Glomerular visceral epithelial cell (primary cell): ENCODE measurements around the gene SDCCAG8.

ENCODE experiments used
- DNase-seq: peaks from one replicate; pipeline ENCODE4 v3.0.0-alpha.2; 2016; ENCODE audit errors: extremely low spot score

SDCCAG8 gene

DNA sequence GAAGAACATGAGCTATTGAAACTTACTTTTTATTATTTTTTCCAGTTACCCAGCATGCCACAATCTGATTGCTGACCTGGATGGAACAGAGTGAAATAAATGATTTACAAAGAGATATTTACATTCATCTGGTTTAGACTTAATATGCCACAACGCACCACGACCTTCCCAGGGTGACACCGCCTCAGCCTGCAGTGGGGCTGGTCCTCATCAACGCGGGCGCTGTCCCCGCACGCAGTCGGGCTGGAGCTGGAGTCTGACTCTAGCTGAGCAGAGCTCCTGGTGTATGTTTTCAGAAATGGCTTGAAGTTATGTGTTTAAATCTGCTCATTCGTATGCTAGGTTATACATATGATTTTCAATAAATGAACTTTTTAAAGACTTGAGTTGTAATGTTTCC is 243.9 kb downstream of the SDCCAG8 start:
- no peak for DNase-seq

DNA sequence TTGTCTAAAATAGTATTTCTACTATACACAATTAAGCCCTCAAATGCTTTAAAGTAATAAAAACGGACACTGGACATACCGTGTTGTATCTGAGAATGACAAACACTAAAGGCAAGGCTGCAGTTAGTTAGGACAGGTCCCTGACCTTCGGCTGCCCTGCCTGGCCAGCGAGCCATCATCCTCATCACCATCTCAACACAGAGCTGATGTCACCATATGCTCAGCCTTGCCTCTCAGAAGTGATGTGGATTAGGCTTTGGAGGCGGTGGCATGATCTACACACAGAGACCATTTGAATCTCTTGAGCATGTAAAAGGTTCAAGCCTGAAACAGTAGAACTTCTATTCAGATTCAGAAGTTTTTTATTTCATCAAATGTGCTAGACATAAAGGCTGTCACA is 244.7 kb downstream of the SDCCAG8 start:
- DNase-seq: no peak

DNA sequence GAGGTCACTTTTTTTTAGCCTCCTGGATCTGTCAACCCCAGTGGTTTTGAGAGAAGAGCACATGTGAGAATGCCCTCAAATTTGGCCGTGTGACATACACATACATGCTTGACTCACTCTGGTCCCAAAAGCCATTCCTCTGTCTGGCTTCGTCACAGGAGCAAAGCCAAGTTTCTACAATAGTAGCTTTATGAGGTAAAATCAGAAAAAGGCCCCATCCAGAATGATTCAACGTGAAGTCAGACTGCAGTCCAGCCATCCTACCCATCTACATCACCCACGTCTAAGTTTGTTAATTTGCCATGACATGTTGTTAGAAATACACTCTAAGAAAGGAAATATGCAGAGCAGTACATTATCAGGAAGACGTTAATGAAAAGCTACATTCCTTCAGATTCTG is 245.2 kb downstream of the SDCCAG8 start:
- no peak for DNase-seq

DNA sequence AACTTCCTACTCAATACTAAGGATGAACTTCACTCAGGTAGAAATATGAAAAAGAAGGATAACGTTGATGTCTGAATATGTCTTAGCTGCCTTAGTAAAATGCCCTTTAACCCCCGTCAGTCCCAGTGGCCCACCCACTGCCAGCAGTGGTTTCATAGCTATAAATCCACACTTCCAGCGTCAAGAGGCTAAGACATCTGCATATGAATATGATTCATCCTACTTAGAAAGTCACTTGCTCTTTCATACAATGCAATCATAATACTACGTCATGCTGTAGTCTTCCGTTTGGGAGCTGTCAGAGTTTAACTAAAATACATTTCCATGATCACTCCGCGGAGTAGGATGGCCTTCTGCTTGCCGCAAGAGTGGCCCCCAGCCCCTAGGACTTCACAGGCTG is 247.3 kb downstream of the SDCCAG8 start:
- no peak for DNase-seq

DNA sequence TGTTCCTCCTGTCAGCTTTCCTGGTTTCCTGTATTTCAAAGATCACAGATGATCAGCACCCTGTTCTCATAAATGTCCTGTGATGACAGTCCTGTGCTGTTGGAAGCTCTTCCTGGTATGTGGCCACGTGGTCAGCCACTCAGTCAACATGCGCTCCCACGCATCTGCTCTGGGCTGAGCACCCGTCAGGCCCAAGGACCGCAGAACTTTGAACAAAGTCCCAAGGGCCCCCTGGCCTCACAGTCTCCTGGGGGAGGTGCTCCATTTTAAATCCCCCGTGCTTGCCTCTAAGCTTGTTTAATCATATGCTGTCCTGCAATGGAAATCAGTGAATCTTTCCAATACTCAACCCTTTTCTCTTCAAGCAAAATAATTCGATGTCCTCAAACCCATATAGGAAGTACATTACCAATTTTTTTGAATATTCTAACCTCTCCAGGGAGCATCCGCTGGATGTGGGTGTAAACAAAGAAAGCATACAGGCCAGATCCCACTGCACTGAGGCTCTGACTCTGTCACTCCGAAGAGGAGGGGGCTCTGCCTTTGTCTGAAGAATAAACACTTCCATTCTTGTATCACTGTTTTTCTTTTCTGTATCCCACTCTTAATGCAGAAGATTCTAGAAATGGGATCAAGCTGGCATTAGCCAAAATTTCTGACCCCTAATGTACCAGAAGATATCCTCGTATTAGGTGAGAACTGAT is 250.3 kb downstream of the SDCCAG8 start:
- DNase-seq: no peak

DNA sequence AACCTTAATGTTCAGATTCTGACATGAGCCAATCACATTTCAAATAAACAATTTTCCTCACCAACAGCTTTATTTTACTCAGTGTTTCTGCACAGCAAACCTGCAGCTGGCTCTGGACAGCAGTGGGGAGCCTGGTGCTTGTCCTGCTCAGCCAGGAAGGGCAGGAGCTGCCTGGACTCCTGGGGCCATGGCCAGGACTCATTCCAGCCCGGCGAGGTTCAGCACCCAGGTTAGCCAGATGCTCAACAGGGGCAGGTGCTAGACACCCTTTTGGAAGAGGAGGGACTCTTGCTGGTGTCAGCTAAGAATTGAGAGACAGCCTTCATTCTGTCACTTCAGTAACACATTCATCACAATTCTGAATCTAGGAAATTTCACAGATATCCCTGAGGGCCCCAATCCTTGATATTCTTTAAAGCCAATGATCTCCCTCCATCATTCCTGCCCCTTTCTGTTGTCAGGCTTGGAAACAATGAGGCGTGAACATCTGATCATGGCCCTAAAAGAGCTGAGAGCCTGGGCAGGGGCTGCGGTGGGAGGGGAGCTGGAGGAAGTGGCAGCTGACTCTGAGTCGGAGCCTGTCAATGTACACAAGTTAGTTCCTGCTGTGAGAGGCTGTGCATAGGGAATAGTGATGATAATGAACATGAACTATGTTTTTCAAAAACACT is 251.3 kb downstream of the SDCCAG8 start:
- DNase-seq: no peak

DNA sequence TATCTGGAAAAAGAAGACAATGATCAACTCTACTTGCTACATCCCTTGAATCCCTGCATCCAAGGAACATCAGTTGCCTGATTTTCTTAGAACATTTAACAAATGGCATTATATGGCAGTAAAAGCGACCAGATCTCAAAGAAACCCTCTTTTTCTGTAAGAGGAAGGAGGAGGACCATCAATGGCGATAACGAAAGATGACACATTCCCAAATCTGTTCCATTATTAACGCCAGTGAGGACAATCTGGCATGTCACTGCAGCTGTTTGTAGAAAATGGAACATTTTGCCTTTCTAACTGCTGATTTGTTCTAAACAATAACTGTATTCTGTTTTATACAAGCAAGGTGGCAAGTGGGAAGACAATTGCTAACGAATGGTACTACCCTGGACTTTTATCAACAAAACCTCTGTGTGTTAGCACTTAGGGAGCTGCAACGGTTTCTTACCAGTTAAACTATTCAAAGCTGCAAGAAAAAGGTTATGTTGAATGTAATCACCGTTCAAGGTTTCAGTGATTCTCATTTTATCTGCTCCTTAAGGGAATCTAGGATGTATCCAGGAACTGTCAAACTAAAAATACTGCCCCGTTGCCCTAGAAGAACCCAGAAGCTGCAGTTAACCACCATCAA is 251.9 kb downstream of the SDCCAG8 start:
- DNase-seq: no peak

DNA sequence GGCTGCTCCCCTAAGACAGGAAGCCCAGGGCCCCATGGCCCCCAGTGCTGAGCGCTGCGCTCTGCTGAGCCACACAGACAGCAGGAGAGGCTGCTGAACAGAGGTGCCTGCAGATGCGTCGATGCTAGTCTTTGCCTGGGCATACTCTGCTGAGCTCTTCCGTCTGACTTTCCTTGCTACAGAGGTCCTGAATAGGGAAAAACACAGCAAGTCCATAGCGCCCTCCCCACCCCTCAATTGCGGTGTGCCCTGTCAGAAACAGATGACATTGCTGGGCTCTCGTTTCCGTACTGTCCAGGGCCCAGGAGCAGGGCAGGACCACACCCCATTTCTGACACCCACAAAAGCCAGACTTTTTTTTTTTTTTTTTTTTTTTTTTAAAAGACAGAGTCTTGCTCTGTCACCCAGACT is 252.5 kb downstream of the SDCCAG8 start:
- DNase-seq: no peak

DNA sequence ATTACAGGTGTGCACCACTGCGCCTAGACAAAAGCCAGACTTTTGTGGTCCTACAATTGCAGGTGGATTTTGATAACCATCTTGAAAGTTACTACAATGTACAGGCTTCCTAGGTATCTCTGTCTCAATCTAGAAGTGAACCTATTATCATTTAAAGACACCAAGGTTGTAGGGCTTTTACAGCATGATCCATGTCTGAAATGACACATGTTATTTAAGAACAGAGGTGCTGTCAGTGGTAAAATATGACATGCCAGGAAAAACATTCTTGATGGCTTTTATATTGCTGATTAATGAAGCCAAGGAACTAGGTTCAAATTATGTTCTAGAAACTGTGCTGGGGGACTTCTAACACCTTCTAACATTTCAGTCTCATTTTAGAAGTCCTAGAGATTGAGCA is 253.1 kb downstream of the SDCCAG8 start:
- no peak for DNase-seq

DNA sequence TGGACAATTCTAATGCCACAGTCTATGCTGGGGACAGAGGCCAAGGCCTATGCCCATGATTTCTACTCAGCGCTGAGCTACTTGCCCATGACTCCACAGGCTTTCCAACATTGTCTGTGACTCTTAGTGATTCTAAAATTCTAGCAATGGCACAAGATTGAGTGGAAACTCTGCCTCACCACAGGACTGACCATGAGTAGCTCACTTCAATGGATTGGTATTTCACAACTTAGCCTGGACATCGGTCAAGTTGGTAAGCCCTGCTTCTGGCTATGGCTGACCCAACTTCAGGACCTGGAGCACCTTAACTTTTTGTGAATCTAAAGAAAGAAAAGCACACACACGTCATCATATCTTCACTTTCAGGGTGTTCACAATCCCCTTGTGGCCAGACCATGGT is 255.1 kb downstream of the SDCCAG8 start:
- DNase-seq: no peak

DNA sequence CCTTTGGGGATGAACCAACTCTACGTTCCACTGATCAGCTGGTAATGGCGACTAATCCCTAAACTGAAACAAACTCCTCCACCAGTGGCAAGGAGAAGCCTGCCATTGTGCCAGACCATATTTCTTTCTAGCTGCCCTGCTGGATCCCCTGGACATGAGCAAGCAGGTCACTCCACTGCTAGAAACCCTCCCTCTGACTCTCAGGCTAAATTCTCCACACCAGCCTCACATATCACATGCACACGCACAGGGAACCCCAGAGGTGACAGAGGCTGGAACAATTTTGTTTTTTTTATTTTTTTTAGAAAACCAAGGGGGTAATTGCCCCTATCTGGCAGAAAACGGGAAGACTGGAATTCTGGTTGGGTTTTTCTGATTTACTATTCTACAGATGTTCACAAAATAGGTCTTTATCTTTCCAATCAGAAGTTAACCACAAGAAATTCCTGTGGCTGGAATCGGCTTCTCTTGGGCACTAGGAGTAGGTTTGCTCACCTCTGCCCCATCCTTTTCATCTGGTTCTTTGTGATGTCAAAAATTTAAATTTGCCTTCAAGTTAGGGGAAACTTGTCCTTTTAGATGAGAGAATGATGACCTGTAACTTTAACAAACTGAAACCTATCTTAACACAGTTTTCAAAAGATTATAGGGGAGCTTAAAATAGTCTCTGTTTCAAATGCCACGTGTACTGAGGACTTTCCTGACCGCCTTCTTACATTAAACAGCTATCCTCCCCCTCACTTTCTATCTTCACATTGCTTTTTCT is 258.1 kb downstream of the SDCCAG8 start:
- peak; percentile 63 for DNase-seq

DNA sequence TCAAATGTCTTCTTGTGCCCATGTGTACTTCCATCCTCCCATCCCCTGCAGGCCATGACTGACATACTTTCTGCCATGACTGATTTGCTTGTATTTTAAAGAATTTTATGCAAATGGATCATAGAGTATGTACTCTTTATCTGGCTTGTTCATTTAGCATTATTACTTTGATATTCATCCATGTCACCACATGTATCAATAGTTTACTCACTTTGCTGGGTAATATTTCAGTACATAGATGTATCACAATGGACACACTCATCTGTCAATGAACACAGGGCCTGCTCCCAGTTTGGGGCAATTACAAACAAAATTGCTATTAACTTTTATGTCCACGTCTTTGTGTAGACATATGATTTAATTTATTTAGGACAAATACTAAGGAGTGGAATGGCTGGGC is 259.1 kb downstream of the SDCCAG8 start:
- DNase-seq: no peak

DNA sequence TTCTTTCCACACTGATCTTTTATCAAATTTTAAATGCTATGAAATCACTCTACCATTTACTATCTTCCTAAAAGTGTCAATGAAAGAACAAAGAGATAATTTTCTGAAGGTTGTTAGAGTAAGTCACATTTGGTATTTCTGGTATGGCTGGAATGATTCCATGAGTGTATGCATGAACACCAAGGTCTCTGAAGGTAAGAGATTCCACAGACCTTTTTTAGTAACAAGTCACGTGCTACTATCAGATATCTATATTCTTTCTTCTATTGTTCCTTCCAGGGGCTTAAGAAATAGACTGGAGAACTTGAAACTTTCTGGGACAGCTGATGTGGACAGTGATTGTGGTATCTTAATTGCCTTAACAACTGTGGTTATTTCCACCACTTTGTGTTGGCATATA is 265.0 kb downstream of the SDCCAG8 start:
- no peak for DNase-seq

DNA sequence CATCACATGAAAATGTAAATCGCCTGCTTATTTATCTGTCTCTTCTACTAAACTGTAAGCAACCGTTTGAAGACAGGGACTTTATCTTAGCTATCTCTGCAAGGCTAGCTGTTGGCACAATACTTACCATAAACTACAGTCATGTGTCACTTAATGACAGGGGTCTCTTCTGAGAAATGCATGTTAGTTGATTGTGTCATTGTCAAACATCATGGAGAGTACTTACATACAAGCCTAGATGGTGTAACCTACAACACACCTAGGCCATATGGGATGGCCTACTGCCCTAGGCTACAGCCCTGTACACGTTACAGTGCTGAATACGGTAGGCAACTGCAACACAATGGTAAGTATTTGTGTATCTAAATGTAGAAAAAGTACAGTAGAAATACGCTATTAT is 267.9 kb downstream of the SDCCAG8 start:
- DNase-seq: no peak

DNA sequence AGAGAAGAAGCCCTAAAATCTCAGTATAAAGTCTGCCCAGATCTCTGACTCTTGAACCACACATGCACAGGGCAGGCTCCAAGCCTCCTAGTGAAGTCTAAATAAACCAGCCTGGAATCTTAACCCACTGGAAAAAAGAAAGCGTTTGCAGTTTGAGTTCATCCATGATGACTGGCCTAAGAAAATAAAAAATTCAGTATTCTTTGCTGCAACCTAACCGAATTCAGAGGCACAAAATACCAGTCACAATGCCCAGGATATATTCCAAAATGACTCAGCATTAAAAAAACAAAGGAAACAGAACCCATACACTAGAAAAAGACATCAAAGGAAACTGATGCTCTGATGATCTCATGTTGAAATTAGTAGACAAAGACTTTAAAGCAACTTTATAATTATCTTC is 269.2 kb downstream of the SDCCAG8 start:
- DNase-seq: peak; percentile 59

DNA sequence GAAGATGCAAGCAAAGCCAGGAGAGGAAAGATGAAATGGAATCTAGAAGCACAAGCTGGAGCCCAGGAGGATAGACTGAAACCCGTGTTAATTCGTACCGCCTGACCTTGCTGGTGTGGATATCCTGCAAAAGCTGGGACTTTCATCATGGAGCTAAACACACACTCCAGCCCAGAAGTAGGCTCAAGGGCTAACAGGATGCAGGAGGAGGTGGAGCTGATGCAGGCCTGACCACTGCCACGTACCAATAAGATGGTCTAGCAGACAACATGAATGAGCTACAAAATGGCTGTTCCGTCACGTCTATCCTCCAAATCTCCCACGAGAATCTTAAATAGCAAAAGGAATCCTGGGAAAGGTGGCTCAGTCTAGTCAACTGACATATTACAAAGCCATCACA is 270.3 kb downstream of the SDCCAG8 start:
- DNase-seq: no peak

DNA sequence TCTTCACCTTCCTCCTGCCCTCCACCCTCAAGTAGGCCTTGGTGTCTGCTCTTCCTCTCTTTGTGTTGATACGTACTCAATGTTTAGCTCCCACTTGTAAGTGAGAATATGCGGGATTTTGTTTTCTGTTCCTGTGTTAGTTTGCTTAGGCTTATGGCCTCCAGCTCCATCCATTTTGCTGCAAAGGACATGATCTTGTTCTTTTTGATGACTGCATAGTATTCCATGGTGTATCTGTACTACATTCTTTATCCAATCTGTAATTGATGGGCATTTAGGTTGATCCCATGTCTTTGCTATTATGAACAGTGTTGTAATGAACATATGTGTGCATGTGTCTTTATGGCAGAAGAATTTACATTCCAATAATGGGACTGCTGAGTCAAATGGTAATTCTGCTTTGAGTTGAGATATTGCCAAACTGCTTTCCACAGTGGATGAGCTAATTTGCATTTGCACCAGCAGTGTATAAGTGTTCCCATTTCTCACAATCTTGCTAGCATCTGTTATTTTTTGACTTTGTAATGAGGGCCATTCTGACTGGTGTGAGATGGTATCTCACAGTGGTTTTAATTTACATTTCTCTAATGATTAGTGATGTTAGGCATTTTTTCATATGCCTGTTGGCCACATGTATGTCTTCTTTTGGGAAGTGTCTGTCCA is 272.7 kb downstream of the SDCCAG8 start:
- no peak for DNase-seq

DNA sequence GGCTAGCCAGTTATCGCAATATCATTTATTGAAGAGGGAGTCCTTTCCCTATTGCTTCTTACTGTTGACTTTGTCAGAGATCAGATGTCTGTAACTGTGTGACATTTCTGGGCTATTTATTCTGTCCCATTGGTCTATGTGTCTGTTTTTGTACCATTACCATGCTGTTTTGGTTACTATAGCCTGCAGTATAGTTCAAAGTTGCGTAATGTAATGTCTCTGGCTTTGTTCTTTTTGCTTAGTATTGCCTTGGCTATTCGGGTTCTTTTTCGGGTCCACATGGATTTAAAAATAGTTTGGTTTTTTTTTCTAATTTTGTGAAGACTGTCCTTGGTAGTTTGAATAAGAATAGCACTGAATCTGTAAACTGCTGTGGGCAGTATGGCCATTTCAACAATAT is 273.7 kb downstream of the SDCCAG8 start:
- DNase-seq: no peak

DNA sequence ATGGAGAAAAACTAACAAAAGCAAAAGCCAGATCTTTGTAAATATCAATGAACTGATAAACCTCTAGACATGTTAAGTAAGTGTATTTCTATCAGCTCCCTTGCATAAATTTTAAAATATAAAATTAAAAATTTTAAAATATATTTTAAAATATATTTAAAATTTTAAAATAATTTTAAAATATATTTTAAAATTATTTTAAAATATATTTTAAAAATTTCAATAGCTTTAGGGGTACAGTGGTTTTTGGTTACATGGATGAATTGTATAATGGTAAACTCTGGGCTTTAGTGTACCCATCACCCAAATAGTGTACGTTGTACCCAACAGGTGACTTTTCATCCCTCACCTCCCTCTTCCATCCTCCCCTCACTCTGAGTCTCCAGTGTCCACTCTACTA is 279.2 kb downstream of the SDCCAG8 start:
- no peak for DNase-seq

DNA sequence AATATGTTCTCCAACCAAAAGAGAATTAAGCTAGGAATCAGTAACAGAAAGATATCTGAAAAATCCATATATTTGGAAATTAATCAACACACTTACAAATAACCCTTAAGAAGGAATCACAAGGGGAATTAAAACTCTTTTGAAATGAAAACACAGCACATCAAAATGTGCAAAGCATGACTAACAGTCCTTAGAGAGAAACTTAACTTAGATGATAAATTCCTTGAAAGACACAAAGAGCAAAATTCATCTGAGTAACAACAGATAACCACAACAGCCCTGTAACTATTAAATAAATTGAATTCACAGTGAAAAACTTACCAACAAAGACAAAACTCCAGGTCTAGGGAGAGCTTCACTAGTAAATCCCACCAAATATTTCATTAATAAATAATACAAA is 283.8 kb downstream of the SDCCAG8 start:
- DNase-seq: no peak

DNA sequence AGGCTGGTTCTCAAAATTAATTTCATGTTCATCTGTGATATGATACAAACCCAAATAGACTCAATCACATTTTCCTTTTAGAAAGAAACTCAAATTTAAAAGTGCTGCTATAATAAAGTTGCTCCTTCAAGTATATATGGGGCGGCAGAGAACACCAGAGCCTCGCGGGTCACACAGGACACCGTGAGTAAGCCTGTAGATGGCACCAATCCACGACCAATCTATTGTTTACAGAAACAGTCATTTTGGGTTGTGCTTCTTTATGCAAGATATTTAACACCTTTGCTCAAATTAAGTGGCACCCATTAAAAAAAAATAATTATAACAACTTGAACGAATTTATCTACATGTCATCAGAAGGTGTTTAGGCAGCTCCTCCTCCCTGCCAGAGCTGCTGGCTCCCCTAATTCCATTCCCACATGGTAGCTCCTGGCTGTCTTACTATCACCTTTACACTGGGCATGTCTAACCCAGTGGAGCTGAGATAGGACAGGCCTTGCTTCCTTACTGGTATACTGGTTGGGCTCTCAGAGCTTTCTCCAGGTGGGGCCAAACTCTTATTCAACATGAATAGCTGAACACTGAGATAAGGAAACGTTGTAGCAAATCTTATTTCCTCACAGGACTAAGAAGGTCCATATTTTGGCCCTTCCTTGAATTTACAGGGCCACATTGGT is 287.0 kb downstream of the SDCCAG8 start:
- no peak for DNase-seq
